Measurements from ENCODE around the gene NOPCHAP1. TPM values are rescaled to one million over a fixed set of nuclear protein-coding genes. Genes with fewer than 3 reads are reported as not detected.

Gene NOPCHAP1
- total RNA-seq, 1 donor from 2014 or later = 17.1 TPM

GRCh38 chr12:105033851-105034250, 47.7 kb downstream of the NOPCHAP1 start:
- no peaks in the 10 kb centered on the region for H3K36me3 Mint-ChIP-seq
- H3K4me1 Mint-ChIP-seq = no peaks in the 10 kb centered on the region
- H3K27me3 Mint-ChIP-seq (ENCODE audit: low read depth) = no peaks in the 10 kb centered on the region
- H3K9me3 Mint-ChIP-seq = no peaks in the 10 kb centered on the region
- no peak for TF ChIP-seq CTCF (IDR thresholded peaks at IDR 0.05; ENCODE audit: unreplicated experiment)
- no peak overlapping the region for H3K27ac Mint-ChIP-seq
- H3K4me3 Mint-ChIP-seq = no peak overlapping the region
- no peak for DNase-seq (ENCODE audit: low spot score in 2 of 2, unreplicated experiment in 2 of 2)

Other genes with a start within 250 kb of the NOPCHAP1 start
- 5.9 to 10.1 TPM (median 6.9 TPM) in 3 replicates for gene SLC41A2, start 28.0 kb upstream of the NOPCHAP1 start, total RNA-seq
- gene ALDH1L2, start 98.1 kb downstream of the NOPCHAP1 start, total RNA-seq = 2.4 to 3.2 TPM (median 2.4 TPM) in 3 replicates
- 46.2 to 50.9 TPM (median 46.4 TPM) in 3 replicates for gene WASHC4, start 121.4 kb downstream of the NOPCHAP1 start, total RNA-seq
- 63.4 to 66.9 TPM (median 63.5 TPM) in 3 replicates for gene APPL2, start 249.9 kb downstream of the NOPCHAP1 start, total RNA-seq

Data from mesothelial cell of epicardium (in vitro differentiated cells).